Tibial nerve (tissue), 4 donors: Measurements from ENCODE around the gene BHLHA15. TPM values are rescaled to one million over a fixed set of nuclear protein-coding genes. Genes with fewer than 3 reads are reported as not detected.

Source experiments
- DNase-seq, 2 donors: peaks; one replicate each; pipeline ENCODE4 v3.0.0-alpha.2; 2019; ENCODE audit warnings: low spot score in 2 of 2
- H3K27ac ChIP-seq, 4 donors: fragments of 200-600 bp; sonication (generic) in 3 of 4; one replicate each; pipeline ENCODE4 v1.5.1; 2017 to 2019; ENCODE audit warnings: mild to moderate bottlenecking in 1 of 4
- H3K27me3 ChIP-seq, 2 donors: fragments of 200-600 bp; sonication (generic) in 1 of 2; one replicate each; pipeline versions ENCODE4 v1.5.1 to v1.6.0; 2017 to 2019
- H3K36me3 ChIP-seq, 3 donors: fragments of 200-600 bp; sonication (generic); one replicate each; pipeline ENCODE4 v1.5.1; 2018 to 2019
- H3K4me1 ChIP-seq, 4 donors: fragments of 200-600 bp; sonication (generic) in 3 of 4; one replicate each; pipeline ENCODE4 v1.5.1; 2017 to 2019
- H3K4me3 ChIP-seq, 4 donors: fragments of 200-600 bp; sonication (generic) in 3 of 4; one replicate each; pipeline ENCODE4 v1.5.1; 2017 to 2019; ENCODE audit warnings: mild to moderate bottlenecking in 1 of 4, moderate library complexity in 1 of 4
- H3K9me3 ChIP-seq, 4 donors: fragments of 200-600 bp; sonication (generic) in 3 of 4; one replicate each; pipeline ENCODE4 v1.5.1; 2017 to 2019
- EP300 ChIP-seq, 2 donors: sonication (generic); formaldehyde crosslinking; IDR thresholded peaks; one replicate each; pipeline ENCODE4 v1.6.1; 2017; ENCODE audit warnings: antibody characterized with exemption in 2 of 2, mild to moderate bottlenecking in 1 of 2
- POLR2A ChIP-seq, 2 donors: fragments of 450-650 bp; IDR thresholded peaks; one replicate each; pipeline ENCODE4 v1.6.1; 2017; ENCODE audit warnings: antibody characterized with exemption in 2 of 2, mild to moderate bottlenecking in 2 of 2, moderate library complexity in 2 of 2
- WGBS, 2 donors: methylation state at CpG; one replicate each; pipeline ENCODE4 v1.1.5; 2018; 5-methylcytosine and 5-hydroxymethylcytosine counted together
- total RNA-seq, 4 donors: library from RNA; depleted of rRNA; stranded (reverse); fragments of >200 nt; gene quantifications; one replicate each; pipeline ENCODE4 v1.1.0, GENCODE V29; 2016
- TF ChIP-seq, protein P1 (sequence below), 5 experiments: fragments of 200-600 bp in 3 of 5; fragments of 450-650 bp in 2 of 5; sonication (generic) in 3 of 5; IDR thresholded peaks; one replicate each; pipeline ENCODE4 v1.5.1; 2016 to 2019; ENCODE audit warnings: antibody characterized with exemption in 5 of 5, mild to moderate bottlenecking in 3 of 5, moderate library complexity in 2 of 5

BHLHA15 gene
- total RNA-seq, 4 donors from 2014 or later = not detected

GRCh38 chr7:98175260-98175940, 35.8 kb upstream of the BHLHA15 start:
- TF ChIP-seq EP300 (IDR thresholded peaks at IDR 0.05) (no peak), POLR2A (IDR thresholded peaks at IDR 0.05) (no peak)
- TF ChIP-seq, protein P1, sequence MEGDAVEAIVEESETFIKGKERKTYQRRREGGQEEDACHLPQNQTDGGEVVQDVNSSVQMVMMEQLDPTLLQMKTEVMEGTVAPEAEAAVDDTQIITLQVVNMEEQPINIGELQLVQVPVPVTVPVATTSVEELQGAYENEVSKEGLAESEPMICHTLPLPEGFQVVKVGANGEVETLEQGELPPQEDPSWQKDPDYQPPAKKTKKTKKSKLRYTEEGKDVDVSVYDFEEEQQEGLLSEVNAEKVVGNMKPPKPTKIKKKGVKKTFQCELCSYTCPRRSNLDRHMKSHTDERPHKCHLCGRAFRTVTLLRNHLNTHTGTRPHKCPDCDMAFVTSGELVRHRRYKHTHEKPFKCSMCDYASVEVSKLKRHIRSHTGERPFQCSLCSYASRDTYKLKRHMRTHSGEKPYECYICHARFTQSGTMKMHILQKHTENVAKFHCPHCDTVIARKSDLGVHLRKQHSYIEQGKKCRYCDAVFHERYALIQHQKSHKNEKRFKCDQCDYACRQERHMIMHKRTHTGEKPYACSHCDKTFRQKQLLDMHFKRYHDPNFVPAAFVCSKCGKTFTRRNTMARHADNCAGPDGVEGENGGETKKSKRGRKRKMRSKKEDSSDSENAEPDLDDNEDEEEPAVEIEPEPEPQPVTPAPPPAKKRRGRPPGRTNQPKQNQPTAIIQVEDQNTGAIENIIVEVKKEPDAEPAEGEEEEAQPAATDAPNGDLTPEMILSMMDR (IDR thresholded peaks at IDR 0.05) = no peak
- WGBS, 2 donors = 88 to 90% methylated on average over 8 of the region's 8 CpGs
- DNase-seq = no peak

GRCh38 chr7:98177553-98177952, 33.7 kb upstream of the BHLHA15 start:
- Histone ChIP-seq H3K27ac (no peak overlapping the region), H3K36me3 (peaks cover 0 to 58% (median 0%) of the 10 kb centered on the region in 3 donors), H3K4me3 (no peak overlapping the region), H3K4me1 (no peaks in the 10 kb centered on the region), H3K9me3 (no peaks in the 10 kb centered on the region), H3K27me3 (no peaks in the 10 kb centered on the region)
- 92 to 95% methylated on average over 6 of the region's 6 CpGs for WGBS, 2 donors
- TF ChIP-seq, protein P1 (IDR thresholded peaks at IDR 0.05) = no peak
- DNase-seq = no peak

More at GRCh38 chr7:98175260-98175940, 35.8 kb upstream of the BHLHA15 start:
- Histone ChIP-seq H3K36me3 (peaks cover 0 to 76% (median 0%) of the 10 kb centered on the region in 3 donors), H3K27me3 (no peaks in the 10 kb centered on the region), H3K4me1 (no peaks in the 10 kb centered on the region), H3K27ac (no peak overlapping the region), H3K9me3 (no peaks in the 10 kb centered on the region), H3K4me3 (no peak overlapping the region)

- no peaks in the 10 kb centered on the region for H3K9me3 ChIP-seq
- no peak overlapping the region for H3K27ac ChIP-seq
- peaks cover 0 to 51% (median 0%) of the 10 kb centered on the region in 3 donors for H3K36me3 ChIP-seq
- no peak for DNase-seq
- TF ChIP-seq, protein P1 (IDR thresholded peaks at IDR 0.05) = no peak
- no peak for TF ChIP-seq EP300 (IDR thresholded peaks at IDR 0.05)
- TF ChIP-seq POLR2A (IDR thresholded peaks at IDR 0.05) = no peak
- 91 to 92% methylated on average over 16 of the region's 16 CpGs for WGBS, 2 donors
- H3K4me3 ChIP-seq = no peak overlapping the region
- no peaks in the 10 kb centered on the region for H3K27me3 ChIP-seq
- no peaks in the 10 kb centered on the region for H3K4me1 ChIP-seq
These were observed 32.9 kb upstream of the BHLHA15 start for GRCh38 chr7:98178321-98178720.

DNA sequence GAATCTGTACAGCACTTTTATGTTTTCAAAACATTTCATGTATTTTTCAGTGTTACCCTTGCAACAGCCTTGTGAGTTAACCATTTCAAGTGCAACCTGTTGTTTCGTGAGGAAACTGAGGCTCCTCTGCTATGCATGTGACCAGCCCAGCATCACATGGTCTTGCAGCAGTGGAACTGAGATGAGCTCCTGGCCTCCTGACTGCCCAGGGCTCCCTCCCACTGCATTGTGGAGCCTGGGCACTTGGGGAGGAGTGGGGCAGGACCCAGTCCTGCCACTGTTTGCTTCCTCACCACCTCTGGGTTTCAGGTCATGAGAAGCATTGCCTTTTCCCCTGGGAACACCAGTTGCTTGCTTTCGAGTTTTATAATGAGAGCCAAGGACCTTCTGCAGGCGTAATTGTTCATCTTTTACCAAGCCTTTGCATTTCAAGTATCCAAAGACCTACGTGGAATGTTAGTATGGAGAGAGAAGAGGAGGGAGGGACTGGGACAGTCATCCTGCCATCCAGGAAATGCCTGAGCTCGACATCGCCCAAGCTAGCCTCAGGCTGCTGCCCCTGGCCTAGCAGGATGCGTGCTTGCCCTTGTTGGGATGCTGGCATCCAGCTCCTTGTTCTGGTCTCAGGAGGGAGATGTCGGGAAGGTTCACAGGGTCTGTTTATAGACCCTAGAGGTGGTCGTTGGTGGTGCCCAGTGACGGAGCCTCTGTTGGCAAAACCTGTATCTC, 32.3 kb upstream of the BHLHA15 start:
- WGBS, 2 donors = 83 to 86% methylated on average over 10 of the region's 10 CpGs
- peaks cover 0 to 51% (median 0%) of the 10 kb centered on the region in 3 donors for H3K36me3 ChIP-seq
- TF ChIP-seq, protein P1 (IDR thresholded peaks at IDR 0.05) = no peak
- no peaks in the 10 kb centered on the region for H3K27me3 ChIP-seq
- DNase-seq = no peak
- H3K27ac ChIP-seq = no peak overlapping the region
- no peaks in the 10 kb centered on the region for H3K9me3 ChIP-seq
- no peak overlapping the region for H3K4me3 ChIP-seq
- no peaks in the 10 kb centered on the region for H3K4me1 ChIP-seq

DNA sequence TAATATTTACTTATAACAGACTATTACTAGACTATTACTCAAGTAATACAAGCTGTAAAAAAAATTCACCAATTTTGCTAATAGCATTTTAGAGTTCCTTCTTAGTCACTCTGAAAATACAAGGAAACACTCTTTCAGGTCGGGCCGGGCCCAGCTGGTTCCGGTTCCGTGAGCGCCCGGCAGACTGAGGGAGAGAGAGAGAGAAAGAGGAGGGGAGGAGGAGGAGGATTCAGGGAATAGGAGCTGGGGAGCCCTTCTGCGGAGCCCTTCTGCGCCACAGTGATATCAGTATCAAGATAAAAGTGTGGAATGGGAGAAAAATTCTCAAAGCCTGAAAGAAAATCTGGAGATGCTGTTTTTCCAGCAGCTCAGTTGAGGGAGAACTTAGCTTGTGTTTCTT, 30.5 kb upstream of the BHLHA15 start:
- H3K36me3 ChIP-seq = peaks cover 0 to 36% (median 0%) of the 10 kb centered on the region in 3 donors
- H3K9me3 ChIP-seq = no peaks in the 10 kb centered on the region
- no peaks in the 10 kb centered on the region for H3K27me3 ChIP-seq
- H3K27ac ChIP-seq = no peak overlapping the region
- TF ChIP-seq EP300 (IDR thresholded peaks at IDR 0.05) (no peak), POLR2A (IDR thresholded peaks at IDR 0.05) (no peak)
- TF ChIP-seq, protein P1 (IDR thresholded peaks at IDR 0.05) = no peak
- no peak overlapping the region for H3K4me3 ChIP-seq
- no peak for DNase-seq
- no peaks in the 10 kb centered on the region for H3K4me1 ChIP-seq
- 92 to 96% methylated on average over 8 of the region's 8 CpGs for WGBS, 2 donors
